Stimulated activated CD4-positive, alpha-beta T cell treated with anti-CD3 and anti-CD28 coated beads, Interleukin-12 subunit alpha, Interleukin-12 subunit beta, amount 100 ng/mL, for 48 hours (primary cell): ENCODE results near the gene RPL11.
"Not testable (repeated sequence)": the region's sequence is repeated elsewhere in the genome, so short reads cannot be mapped to it uniquely, and the experiment has no call there.

Experiments used
- DNase-seq, 3 donors: peaks; one replicate each; pipeline ENCODE4 v3.0.0-alpha.2; 2020; ENCODE audit warnings: low read depth in 2 of 3, low spot score in 1 of 3

The RPL11 gene

GRCh38 chr1:23684415-23684814 is 7.2 kb upstream of the RPL11 start:
- no peak for DNase-seq

- not testable (repeated sequence) for DNase-seq
Measured at GRCh38 chr1:23685197-23685596, 6.4 kb upstream of the RPL11 start.

GRCh38 chr1:23687680-23688079 is 3.9 kb upstream of the RPL11 start:
- not testable (repeated sequence) for DNase-seq

- not testable (repeated sequence) for DNase-seq
Measured at GRCh38 chr1:23688281-23688680, 3.3 kb upstream of the RPL11 start.

DNA sequence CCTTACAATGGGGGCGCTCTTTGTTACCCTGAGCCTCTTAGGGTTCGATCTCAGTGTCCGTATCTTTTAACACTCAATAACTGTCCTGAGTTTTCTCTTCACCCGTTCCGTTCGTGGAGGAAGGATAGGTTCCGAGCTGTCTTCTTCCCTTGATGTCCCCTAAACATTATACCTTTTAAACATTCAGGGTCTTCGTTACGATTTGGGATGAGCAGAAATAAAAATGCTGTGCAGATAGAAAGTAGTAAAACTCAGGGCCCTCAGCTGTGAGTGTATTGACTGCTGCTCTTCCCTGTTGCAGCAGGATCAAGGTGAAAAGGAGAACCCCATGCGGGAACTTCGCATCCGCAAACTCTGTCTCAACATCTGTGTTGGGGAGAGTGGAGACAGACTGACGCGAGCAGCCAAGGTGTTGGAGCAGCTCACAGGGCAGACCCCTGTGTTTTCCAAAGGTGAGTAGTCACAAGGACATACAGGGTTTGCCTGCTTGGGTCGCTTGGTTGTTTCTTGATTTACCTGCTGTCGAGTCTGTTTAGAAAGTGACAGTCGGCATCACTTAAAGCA is 784 bp downstream of the RPL11 start:
- DNase-seq = no peak

DNA sequence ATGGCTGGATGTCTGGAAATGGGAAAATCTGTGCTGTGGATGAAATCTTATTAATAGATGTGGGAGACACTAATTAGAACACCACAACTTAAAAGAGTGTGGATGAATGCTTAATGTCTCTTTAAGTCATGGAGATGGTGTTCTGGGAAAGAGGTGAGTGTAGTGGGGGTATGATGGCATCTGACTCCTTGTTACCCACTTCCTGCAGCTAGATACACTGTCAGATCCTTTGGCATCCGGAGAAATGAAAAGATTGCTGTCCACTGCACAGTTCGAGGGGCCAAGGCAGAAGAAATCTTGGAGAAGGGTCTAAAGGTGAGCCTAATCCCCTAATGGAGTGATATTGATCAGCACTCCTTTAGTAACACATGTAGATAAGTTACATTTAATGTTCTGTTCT is 2.0 kb downstream of the RPL11 start:
- DNase-seq = no peak

DNA sequence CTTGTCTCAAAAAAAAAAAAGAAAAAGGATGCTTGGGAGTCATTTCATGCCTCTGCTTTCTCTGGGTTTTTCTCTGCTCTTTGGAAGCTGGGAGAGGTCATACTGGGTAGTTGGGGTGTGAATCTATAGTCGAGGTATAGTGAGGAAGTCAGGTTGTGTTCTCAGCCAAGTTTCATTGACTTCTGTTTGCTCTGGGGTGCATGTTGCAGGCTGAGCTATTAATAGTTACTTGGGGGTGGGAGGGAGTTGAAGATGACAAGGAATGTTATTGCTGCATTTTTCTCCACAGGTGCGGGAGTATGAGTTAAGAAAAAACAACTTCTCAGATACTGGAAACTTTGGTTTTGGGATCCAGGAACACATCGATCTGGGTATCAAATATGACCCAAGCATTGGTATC is 2.8 kb downstream of the RPL11 start:
- no peak for DNase-seq

GRCh38 chr1:23695667-23696066 is 4.1 kb downstream of the RPL11 start:
- DNase-seq = no peak

DNA sequence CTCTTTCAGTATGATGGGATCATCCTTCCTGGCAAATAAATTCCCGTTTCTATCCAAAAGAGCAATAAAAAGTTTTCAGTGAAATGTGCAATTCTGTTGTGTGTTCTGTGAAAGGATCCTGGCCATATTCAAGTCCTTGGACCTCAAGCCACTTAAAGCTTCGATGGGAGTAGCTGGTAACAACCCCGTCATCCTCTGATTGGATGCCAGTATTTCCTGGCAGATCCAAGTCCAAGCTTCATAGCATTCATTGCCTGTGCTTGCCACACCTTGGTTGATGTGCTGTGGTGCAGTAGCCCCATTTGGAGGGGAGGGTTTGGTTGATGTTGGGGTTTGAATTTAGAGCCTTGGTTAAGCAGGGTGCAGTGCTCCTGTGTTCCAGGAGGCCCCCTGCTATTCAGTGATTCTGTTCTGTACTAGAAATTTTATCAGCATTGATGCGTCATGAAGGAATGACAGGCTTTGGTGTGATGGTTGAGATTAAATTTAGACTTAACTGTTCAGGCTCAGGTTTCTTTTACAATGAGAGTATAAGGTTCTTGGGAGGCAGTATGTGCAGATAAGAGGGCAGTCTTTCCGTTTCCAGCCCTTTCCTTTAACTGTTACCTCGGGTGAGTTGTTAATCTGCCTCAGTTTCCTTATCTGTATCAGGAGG is 4.9 kb downstream of the RPL11 start:
- no peak for DNase-seq

DNA sequence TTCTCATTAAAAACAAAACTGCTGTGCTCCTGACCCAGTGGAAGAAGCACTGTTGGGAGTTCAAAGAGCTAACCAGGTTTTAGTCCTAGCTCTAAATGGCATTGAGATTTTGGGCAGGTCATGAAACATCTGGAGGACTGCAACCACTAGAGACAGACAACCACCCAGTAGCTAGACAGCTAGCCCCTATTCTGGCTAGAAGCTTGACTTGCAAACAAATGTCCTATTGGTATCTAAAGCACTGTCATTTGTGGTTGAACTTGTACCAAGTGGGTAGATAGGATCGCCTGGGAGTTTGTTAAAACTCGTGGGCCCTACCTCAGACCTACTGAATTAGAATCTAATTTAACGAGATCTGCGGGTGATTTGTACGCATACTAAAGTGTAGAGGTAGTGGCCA is 6.9 kb downstream of the RPL11 start:
- no peak for DNase-seq

- no peak for DNase-seq
Measured at GRCh38 chr1:23699280-23700179, 7.9 kb downstream of the RPL11 start.

DNA sequence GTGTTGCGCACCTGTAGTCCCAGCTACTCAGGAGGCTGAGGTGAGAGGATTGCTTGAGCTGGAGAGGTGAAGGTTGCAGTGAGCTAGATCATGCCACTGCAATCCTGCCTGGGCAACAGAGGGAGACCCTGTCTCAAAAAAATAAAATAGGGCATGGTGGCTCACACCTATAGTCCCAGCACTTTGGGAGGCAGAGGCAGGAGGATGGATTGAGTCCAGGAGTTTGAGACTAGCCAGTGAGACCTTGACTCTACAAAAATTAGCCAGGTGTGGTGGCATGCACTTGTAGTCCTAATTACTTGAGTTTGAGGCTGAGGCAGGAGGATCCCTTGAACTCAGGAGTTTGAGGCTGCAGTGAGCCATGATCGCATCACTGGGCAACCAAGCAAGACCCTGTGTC is 9.7 kb downstream of the RPL11 start:
- DNase-seq = no peak

GRCh38 chr1:23701996-23702395 is 10.4 kb downstream of the RPL11 start:
- DNase-seq = no peak

GRCh38 chr1:23704834-23705495 is 13.4 kb downstream of the RPL11 start:
- DNase-seq = no peak

- no peak for DNase-seq
Measured at GRCh38 chr1:23709229-23709628, 17.6 kb downstream of the RPL11 start.

- no peak for DNase-seq
Measured at GRCh38 chr1:23718482-23718881, 26.9 kb downstream of the RPL11 start.

- DNase-seq = no peak
Measured at GRCh38 chr1:23719162-23719820, 27.7 kb downstream of the RPL11 start.

- no peak for DNase-seq
Measured at GRCh38 chr1:23720256-23720995, 28.8 kb downstream of the RPL11 start.

- DNase-seq = no peak
Measured at GRCh38 chr1:23722652-23723051, 31.0 kb downstream of the RPL11 start.

- no peak for DNase-seq
Measured at GRCh38 chr1:23726686-23727085, 35.1 kb downstream of the RPL11 start.
